Mesendoderm (in vitro differentiated cells): ENCODE results near the gene TIGD6.

Experiments
- DNase-seq: peaks from one replicate; pipeline ENCODE4 v3.0.0; 2013
- H2AK5ac ChIP-seq: 2 replicates; pipeline ENCODE4 v1.6.1; 2013; ENCODE audit warnings: low read length, inconsistent platforms
- H2BK120ac ChIP-seq: 2 replicates; pipeline ENCODE4 v1.6.1; 2013; ENCODE audit warnings: low read depth, mild to moderate bottlenecking, low read length, moderate library complexity, mixed read lengths
- H2BK15ac ChIP-seq: replicated peaks from 2 replicates; pipeline ENCODE4 v1.6.1; 2013; ENCODE audit warnings: low read depth, mild to moderate bottlenecking, moderate library complexity
- H2BK5ac ChIP-seq: 2 replicates; pipeline ENCODE4 v1.6.1; 2013; ENCODE audit warnings: low read length, inconsistent platforms
- H3K18ac ChIP-seq: 2 replicates; pipeline ENCODE4 v1.6.1; 2013; ENCODE audit warnings: mild to moderate bottlenecking, low read length, mixed read lengths
- H3K23ac ChIP-seq: one replicate; pipeline ENCODE4 v1.6.1; 2013; ENCODE audit warnings: low read length
- H3K27ac ChIP-seq: 2 replicates; pipeline ENCODE4 v1.5.1; 2013; ENCODE audit warnings: low read depth, mild to moderate bottlenecking, inconsistent platforms, low read length, moderate library complexity
- H3K27me3 ChIP-seq: 2 replicates; pipeline ENCODE4 v1.6.1; 2013; ENCODE audit warnings: low read length, control low read depth, mild to moderate bottlenecking, inconsistent platforms; ENCODE audit not compliant: insufficient read depth, poor library complexity
- H3K36me3 ChIP-seq: 2 replicates; pipeline ENCODE4 v1.6.1; 2013; ENCODE audit warnings: low read length, inconsistent platforms; ENCODE audit not compliant: control insufficient read depth, insufficient read depth
- H3K4ac ChIP-seq: one replicate; pipeline ENCODE4 v1.6.1; 2013; ENCODE audit warnings: low read depth, mild to moderate bottlenecking, low read length, moderate library complexity
- H3K4me1 ChIP-seq: 2 replicates; pipeline ENCODE4 v1.6.1; 2013; ENCODE audit warnings: low read depth, low read length, inconsistent platforms; ENCODE audit not compliant: control insufficient read depth
- H3K4me2 ChIP-seq: 2 replicates; pipeline ENCODE4 v1.6.1; 2013; ENCODE audit warnings: low read length
- H3K4me3 ChIP-seq: 2 replicates; pipeline ENCODE4 v1.5.1; 2013; ENCODE audit warnings: mild to moderate bottlenecking, low read length
- H3K56ac ChIP-seq: one replicate; pipeline ENCODE4 v1.6.1; 2013; ENCODE audit warnings: low read length
- H3K79me1 ChIP-seq: 2 replicates; pipeline ENCODE4 v1.6.1; 2013; ENCODE audit warnings: low read length, inconsistent platforms
- H3K79me2 ChIP-seq: 2 replicates; pipeline ENCODE4 v1.6.1; 2013; ENCODE audit warnings: mild to moderate bottlenecking, low read length; ENCODE audit not compliant: control insufficient read depth, insufficient read depth
- H3K9ac ChIP-seq: 2 replicates; pipeline ENCODE4 v1.6.1; 2013; ENCODE audit warnings: low read length, inconsistent platforms
- H4K5ac ChIP-seq: one replicate; pipeline ENCODE4 v1.6.1; 2013; ENCODE audit warnings: low read length
- H4K8ac ChIP-seq: one replicate; pipeline ENCODE4 v1.6.1; 2013; ENCODE audit warnings: low read depth, mild to moderate bottlenecking, control low read depth, low read length, moderate library complexity
- WGBS: extraction: QIAGEN DNeasy Blood & Tissue Kit; methylation state at CpG from one replicate; pipeline ENCODE4 v1.1.7; 2013; ENCODE audit warnings: low lambda C conversion rate, missing lambda C conversion rate; ENCODE audit not compliant: insufficient coverage; ENCODE audit errors: extremely low coverage; 5-methylcytosine and 5-hydroxymethylcytosine counted together

Gene TIGD6

GRCh38 chr5:150043657-150044328 lies 43.3 kb upstream of the TIGD6 start:
- Histone ChIP-seq H3K18ac (no peak overlapping the region), H3K4me1 (no peaks in the 10 kb centered on the region), H2BK5ac (no peak overlapping the region), H3K27me3 (no peaks in the 10 kb centered on the region), H3K56ac (no peak overlapping the region), H3K79me2 (no peaks in the 10 kb centered on the region), H4K5ac (no peak overlapping the region), H3K79me1 (no peaks in the 10 kb centered on the region), H3K9ac (no peak overlapping the region), H3K27ac (no peak overlapping the region), H3K4me2 (no peak overlapping the region), H2BK120ac (no peak overlapping the region), H3K36me3 (peaks cover 10% of the 10 kb centered on the region), H2AK5ac (no peak overlapping the region), H3K23ac (no peak overlapping the region), H4K8ac (no peak overlapping the region), H3K4ac (no peak overlapping the region), H2BK15ac (no peak overlapping the region), H3K4me3 (no peak overlapping the region)
- no CpG with 5 or more reads among the region's 4 CpGs for WGBS
- DNase-seq: no peak

- Histone ChIP-seq H3K36me3 (peaks cover 9% of the 10 kb centered on the region), H4K5ac (no peak overlapping the region)
- WGBS: no CpG with 5 or more reads among the region's 3 CpGs
Observed at GRCh38 chr5:150042459-150042858, 42.0 kb upstream of the TIGD6 start.

GRCh38 chr5:150038547-150038946 lies 38.1 kb upstream of the TIGD6 start:
- Histone ChIP-seq H3K4me3 (no peak overlapping the region), H2BK120ac (no peak overlapping the region), H3K56ac (no peak overlapping the region), H3K9ac (no peak overlapping the region), H3K79me2 (no peaks in the 10 kb centered on the region), H3K4me2 (no peak overlapping the region), H4K5ac (no peak overlapping the region), H3K27ac (no peak overlapping the region), H2BK5ac (no peak overlapping the region), H2AK5ac (no peak overlapping the region), H3K4ac (no peak overlapping the region), H4K8ac (no peak overlapping the region), H3K36me3 (peaks cover 12% of the 10 kb centered on the region), H2BK15ac (no peak overlapping the region), H3K27me3 (no peaks in the 10 kb centered on the region), H3K79me1 (no peaks in the 10 kb centered on the region), H3K23ac (no peak overlapping the region), H3K18ac (no peak overlapping the region), H3K4me1 (no peaks in the 10 kb centered on the region)
- no CpG with 5 or more reads among the region's 2 CpGs for WGBS
- no peak for DNase-seq

More at GRCh38 chr5:150042459-150042858, 42.0 kb upstream of the TIGD6 start:
- no peak overlapping the region for H2BK15ac ChIP-seq
- DNase-seq: no peak
- H3K4ac ChIP-seq: no peak overlapping the region
- no peak overlapping the region for H2AK5ac ChIP-seq
- no peak overlapping the region for H3K18ac ChIP-seq
- no peak overlapping the region for H3K9ac ChIP-seq
- H3K27me3 ChIP-seq: no peaks in the 10 kb centered on the region
- H3K56ac ChIP-seq: no peak overlapping the region
- no peaks in the 10 kb centered on the region for H3K79me1 ChIP-seq
- no peak overlapping the region for H4K8ac ChIP-seq
- H3K4me3 ChIP-seq: no peak overlapping the region
- H3K4me1 ChIP-seq: no peaks in the 10 kb centered on the region
- no peak overlapping the region for H3K23ac ChIP-seq
- H3K79me2 ChIP-seq: no peaks in the 10 kb centered on the region
- no peak overlapping the region for H3K27ac ChIP-seq
- H3K4me2 ChIP-seq: no peak overlapping the region
- no peak overlapping the region for H2BK120ac ChIP-seq
- H2BK5ac ChIP-seq: no peak overlapping the region

GRCh38 chr5:150036513-150036912 lies 36.1 kb upstream of the TIGD6 start:
- Histone ChIP-seq H3K27me3 (no peaks in the 10 kb centered on the region), H4K5ac (no peak overlapping the region), H4K8ac (no peak overlapping the region), H3K56ac (no peak overlapping the region), H3K4me1 (no peaks in the 10 kb centered on the region), H3K36me3 (peaks cover 8% of the 10 kb centered on the region), H3K4me2 (no peak overlapping the region), H3K79me2 (no peaks in the 10 kb centered on the region), H2AK5ac (no peak overlapping the region), H3K4me3 (no peak overlapping the region), H3K27ac (no peak overlapping the region), H3K4ac (no peak overlapping the region), H3K18ac (no peak overlapping the region), H2BK15ac (no peak overlapping the region), H3K23ac (no peak overlapping the region), H3K9ac (no peak overlapping the region), H3K79me1 (no peaks in the 10 kb centered on the region), H2BK120ac (no peak overlapping the region), H2BK5ac (no peak overlapping the region)
- WGBS: no CpG with 5 or more reads among the region's 9 CpGs
- DNase-seq: no peak

GRCh38 chr5:150035139-150035895 lies 34.9 kb upstream of the TIGD6 start:
- Histone ChIP-seq H3K56ac (no peak overlapping the region), H3K79me1 (no peaks in the 10 kb centered on the region), H4K8ac (no peak overlapping the region), H3K4me3 (no peak overlapping the region), H2AK5ac (no peak overlapping the region), H2BK15ac (no peak overlapping the region), H3K18ac (no peak overlapping the region), H3K27ac (no peak overlapping the region), H3K4me1 (no peaks in the 10 kb centered on the region), H3K36me3 (peaks cover 9% of the 10 kb centered on the region), H2BK5ac (no peak overlapping the region), H3K27me3 (no peaks in the 10 kb centered on the region), H3K23ac (no peak overlapping the region), H3K4me2 (no peak overlapping the region), H3K9ac (no peak overlapping the region), H2BK120ac (no peak overlapping the region), H3K4ac (no peak overlapping the region), H3K79me2 (no peaks in the 10 kb centered on the region), H4K5ac (no peak overlapping the region)
- WGBS: no CpG with 5 or more reads among the region's 7 CpGs
- no peak for DNase-seq
